GM21717 (cell line): ENCODE data around the gene TMEM114.

Experiments
- ATAC-seq: cut with Tn5 transposase; IDR thresholded peaks from one replicate; pipeline ENCODE4 v1.9.1; 2021; ENCODE audit warnings: mild to moderate bottlenecking, moderate library complexity; ENCODE audit not compliant: unreplicated experiment

Gene TMEM114

DNA sequence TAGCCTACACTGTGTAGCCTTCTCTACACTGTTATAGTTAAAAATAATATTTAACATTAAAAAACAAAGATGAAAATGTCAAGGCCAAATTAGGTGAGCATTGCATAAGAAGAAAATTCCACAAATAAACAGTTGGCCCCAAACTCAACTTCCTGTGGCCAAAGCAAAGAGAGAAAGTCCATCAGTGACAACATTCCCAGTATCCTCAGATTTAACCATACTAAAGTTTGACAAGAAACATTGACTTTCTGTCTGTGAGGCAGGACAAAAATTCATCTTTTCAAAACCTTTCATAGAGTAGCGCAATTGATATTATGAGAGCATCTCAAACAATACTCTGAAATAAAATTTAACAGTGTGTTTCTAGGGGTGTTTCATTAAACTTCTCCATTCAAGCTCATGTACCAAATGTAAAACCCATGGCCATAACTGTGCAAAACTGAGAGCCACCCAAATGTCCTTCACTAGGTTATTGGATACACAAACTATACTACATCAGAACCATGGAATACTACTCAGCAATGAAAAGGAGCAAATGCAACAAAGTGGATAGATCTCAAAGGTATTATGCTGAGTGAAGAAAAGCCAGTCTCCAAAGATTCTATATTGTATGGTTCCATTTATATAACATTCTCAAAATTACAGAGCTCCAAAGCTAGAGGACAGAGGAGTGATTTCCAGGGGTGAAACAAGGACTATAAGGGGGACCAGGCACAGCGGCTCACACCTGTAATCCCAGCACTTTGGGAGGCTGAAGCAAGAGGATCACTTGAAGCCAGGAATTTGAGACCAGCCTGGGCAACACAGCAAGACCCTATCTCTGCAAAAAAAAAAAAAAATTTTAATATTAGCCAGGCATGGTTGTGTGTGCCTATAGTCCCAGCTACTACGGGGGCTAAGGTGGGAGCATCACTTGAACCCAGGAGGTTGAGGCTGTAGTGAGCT, 38.7 kb downstream of the TMEM114 start:
- no peak for ATAC-seq

DNA sequence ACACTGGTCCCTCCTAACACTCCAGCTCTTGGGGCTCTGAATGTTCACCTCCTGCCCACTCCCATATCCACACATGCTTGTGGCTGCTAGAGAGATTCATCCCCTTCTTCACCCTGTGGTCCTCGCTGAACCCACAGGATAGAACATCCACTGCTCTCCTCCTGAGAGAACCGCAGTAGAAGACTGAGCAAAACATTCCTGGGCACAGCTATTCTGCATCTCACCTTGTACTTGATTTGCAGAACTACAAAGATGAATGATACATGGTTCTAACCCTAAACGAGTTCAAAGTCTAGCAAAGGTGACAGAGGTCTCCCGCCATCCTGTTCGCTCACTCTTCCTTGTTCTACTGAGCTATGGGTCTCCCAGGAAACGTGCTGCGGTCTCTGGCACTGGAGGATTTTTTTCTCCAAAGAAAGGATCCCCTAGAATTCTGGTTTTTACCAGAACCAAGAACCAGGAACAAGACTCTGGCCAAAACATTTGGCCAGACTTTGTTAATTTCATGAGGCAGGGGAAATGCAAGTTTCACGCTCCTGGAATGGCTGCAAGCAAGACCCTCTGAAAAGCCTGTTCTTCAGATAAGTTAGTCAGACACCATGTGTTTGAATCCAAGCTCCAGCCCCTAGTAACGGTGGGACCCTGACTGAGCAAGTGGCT, 39.5 kb downstream of the TMEM114 start:
- no peak for ATAC-seq

GRCh38 chr16:8549843-8550412, 40.4 kb downstream of the TMEM114 start:
- ATAC-seq = no peak

- ATAC-seq = no peak
These were observed 42.1 kb downstream of the TMEM114 start for GRCh38 chr16:8548166-8548565.

- ATAC-seq = no peak
These were observed 42.5 kb downstream of the TMEM114 start for GRCh38 chr16:8547762-8548161.

DNA sequence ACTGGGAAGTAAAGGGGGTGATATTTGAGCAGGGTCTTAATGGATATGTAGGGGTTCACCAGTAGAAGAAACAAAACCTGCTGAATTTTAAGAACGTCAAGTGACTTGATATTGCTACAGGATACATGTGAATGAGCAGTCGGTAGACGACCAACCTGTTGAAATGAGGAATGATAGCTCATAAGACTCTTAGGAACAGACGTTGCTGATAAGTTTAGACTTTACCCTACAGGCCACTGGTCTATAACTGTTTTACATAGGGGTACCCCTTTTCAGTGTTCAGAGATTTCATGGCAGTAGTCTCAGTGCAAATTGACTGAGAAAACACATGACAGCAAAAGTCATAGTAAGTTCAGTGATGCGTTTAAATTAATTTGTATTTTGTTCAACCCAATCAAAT, 45.9 kb downstream of the TMEM114 start:
- ATAC-seq = no peak

GRCh38 chr16:8543258-8543657, 47.1 kb downstream of the TMEM114 start:
- ATAC-seq = no peak

DNA sequence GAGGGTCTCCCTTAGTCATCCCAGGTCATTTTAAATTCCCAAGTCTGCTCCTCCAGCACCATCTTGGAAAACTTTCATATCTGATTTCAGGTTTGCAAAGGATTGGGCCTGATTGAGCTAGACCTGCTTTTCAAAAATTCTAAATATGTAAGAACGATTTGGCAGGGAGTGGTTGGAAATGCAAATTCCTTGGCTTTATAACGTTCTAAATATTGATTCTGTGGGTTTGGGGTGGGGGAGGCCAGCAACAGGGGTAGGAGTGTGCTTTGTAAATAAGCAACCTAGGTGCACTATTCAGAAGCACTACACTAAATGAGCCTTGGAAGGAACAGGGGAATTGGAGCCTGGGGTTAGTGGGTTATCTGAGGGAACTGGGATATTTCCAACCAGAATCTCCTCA, 47.9 kb downstream of the TMEM114 start:
- no peak for ATAC-seq

DNA sequence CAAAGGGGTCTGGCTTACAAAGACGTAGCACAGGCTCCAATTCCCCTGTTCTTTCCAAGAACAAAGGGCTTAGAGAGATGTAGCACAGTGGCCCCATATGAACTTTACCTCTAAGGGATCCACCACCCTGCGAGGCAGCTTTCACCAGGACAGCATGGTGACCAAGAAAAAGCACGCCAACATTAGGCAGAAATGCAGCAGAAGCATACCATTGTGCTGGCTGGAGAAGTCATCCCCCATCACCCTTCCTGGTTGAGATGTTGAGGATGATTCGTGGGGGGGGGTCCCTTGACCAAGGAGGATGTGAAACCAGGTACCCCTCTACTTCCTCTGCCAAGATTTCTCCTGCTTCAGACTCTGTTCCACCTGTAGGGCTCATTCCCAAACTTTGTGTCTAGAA, 48.4 kb downstream of the TMEM114 start:
- no peak for ATAC-seq

DNA sequence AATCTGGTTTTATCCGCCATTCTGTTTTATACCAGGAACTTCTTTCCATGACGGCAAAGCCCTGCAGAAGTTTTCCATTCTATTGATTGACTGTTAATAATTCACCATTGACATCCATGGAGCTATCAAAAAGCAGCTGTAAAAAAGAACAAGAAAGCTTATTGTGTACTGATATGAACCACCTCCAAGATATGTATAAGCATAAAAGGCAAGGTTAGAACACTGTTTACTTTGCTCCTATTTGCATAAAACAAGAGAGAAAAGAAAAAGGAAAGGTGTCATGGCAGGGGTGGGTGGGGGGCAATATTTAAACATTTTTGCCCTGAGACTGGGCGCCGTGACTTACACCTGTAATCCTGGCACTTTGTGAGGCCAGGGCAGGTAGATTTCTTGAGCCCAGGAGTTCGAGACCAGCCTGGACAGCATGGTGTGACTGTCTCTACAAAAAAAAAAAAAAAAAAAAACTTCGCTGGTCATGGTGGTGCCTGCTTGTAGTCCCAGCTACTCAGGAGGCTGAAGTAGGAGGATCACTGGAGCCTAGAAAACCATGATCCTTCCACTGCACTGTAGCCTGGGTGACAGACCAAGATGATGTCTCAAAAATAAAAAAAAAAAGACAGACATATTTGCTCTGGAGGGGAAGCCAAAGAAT, 52.5 kb downstream of the TMEM114 start:
- no peak for ATAC-seq

- no peak for ATAC-seq
These were observed 56.8 kb downstream of the TMEM114 start for GRCh38 chr16:8533509-8533908.

GRCh38 chr16:8530752-8531384, 59.4 kb downstream of the TMEM114 start:
- no peak for ATAC-seq

- ATAC-seq = no peak
These were observed 61.8 kb downstream of the TMEM114 start for GRCh38 chr16:8528471-8528870.

GRCh38 chr16:8523932-8524331, 66.4 kb downstream of the TMEM114 start:
- no peak for ATAC-seq

GRCh38 chr16:8522757-8523156, 67.6 kb downstream of the TMEM114 start:
- ATAC-seq = no peak

GRCh38 chr16:8519643-8520042, 70.7 kb downstream of the TMEM114 start:
- ATAC-seq = no peak
